Skeletal muscle tissue (tissue), 4 donors: Measurements from ENCODE around the gene MLLT1. TPM values are rescaled to one million over a fixed set of nuclear protein-coding genes. Genes with fewer than 3 reads are reported as not detected.

Experiments
- H3K27ac ChIP-seq: one replicate; pipeline ENCODE4 v1.7.0; 2013; ENCODE audit warnings: mild to moderate bottlenecking, low read depth, low read length, inconsistent platforms
- H3K27me3 ChIP-seq, 3 donors: one replicate each; pipeline ENCODE4 v1.7.0; 2013; ENCODE audit warnings: low read length in 3 of 3; ENCODE audit not compliant: control insufficient read depth in 3 of 3, insufficient read depth in 3 of 3
- H3K36me3 ChIP-seq, 3 donors: one replicate each; pipeline ENCODE4 v1.7.0; 2013; ENCODE audit warnings: low read length in 3 of 3; ENCODE audit not compliant: control insufficient read depth in 3 of 3, insufficient read depth in 3 of 3
- H3K4me1 ChIP-seq, 3 donors: one replicate each; pipeline ENCODE4 v1.7.0; 2013; ENCODE audit warnings: low read length in 3 of 3, mild to moderate bottlenecking in 3 of 3; ENCODE audit not compliant: control insufficient read depth in 3 of 3, insufficient read depth in 3 of 3
- H3K4me3 ChIP-seq, 3 donors: one replicate each; pipeline ENCODE4 v1.7.0; 2013; ENCODE audit warnings: low read length in 3 of 3
- H3K9ac ChIP-seq, 3 donors: one replicate each; pipeline ENCODE4 v1.7.0; 2013; ENCODE audit warnings: low read length in 3 of 3, mild to moderate bottlenecking in 3 of 3, moderate library complexity in 2 of 3, low read depth in 1 of 3
- H3K9me3 ChIP-seq, 3 donors: one replicate each; pipeline ENCODE4 v1.7.0; 2013; ENCODE audit warnings: low read length in 3 of 3; ENCODE audit not compliant: control insufficient read depth in 3 of 3
- total RNA-seq: library from RNA; depleted of rRNA; stranded (reverse); fragments of >200 nt; gene quantifications from one replicate; pipeline ENCODE4 v1.2.3, GENCODE V29; 2014
- donor health status: Osteomylitis.

The MLLT1 gene
- total RNA-seq, 1 donor from 2014 or later: 2.6 TPM

GRCh38 chr19:6278051-6278450 is 1.7 kb downstream of the MLLT1 start:
- peaks cover 61 to 63% (median 62%) of the 10 kb centered on the region in 3 donors for H3K4me1 ChIP-seq
- H3K4me3 ChIP-seq: peak overlapping the region; percentile 6 to 78 (median 76)
- peak overlapping the region; percentile 77 to 89 (median 88) for H3K9ac ChIP-seq

DNA sequence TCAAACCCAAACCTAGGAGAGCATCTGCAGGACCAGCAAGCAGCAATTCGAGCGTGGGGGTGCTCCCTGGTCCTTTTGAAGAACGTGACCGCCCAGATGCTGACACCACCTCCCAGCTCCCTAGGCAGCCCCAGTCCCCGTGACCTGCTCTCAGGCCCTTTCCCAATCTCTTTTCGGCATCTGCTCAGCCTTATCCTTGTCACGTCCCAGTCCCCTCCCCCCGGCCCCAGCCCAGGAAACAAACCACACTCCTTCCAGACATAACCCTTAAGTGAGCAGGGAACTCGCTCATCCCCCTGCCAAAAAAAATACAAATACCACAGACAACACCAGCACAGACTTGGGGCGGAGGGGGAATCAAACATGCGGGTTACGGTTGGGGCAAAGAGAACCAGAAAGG is 3.3 kb downstream of the MLLT1 start:
- Histone ChIP-seq H3K4me3 (no peak overlapping the region), H3K9ac (peak overlapping the region in 1 of 3 donors; percentile 41)

More at GRCh38 chr19:6278051-6278450, 1.7 kb downstream of the MLLT1 start:
- H3K36me3 ChIP-seq: peaks cover 0 to 4% (median 0%) of the 10 kb centered on the region in 3 donors
- H3K27me3 ChIP-seq: no peaks in the 10 kb centered on the region
- H3K9me3 ChIP-seq: no peaks in the 10 kb centered on the region
- peak overlapping the region; percentile 73 for H3K27ac ChIP-seq

DNA sequence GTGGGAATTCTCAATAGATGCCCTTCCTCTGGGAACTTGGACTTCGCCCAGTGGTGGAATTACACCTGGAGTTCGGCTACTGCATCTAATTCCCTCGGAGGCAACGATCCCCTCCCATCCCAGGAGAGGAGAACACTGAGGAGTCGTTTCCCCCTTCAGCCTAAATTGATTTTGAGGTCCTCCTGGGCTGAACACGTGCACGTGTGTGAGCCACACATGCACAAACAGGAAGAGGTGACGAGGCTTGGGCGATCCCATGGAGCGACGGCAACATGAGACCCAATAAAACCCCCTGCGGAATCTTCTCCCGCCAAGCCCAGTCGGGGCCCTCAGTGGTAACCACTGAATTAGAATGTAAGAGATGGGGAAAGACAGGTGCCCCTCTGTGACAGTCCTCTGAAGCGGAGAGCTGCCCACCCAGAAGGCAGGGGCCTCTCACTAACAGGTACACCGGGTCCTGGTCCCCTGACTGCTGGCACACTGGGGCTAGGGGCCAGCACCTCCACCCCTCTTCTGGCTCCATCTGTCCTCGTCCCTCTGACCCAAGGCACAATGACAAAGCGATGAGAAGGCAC is 4.5 kb downstream of the MLLT1 start:
- H3K4me1 ChIP-seq: peaks cover 88 to 91% (median 89%) of the 10 kb centered on the region in 3 donors
- peak overlapping the region in 2 of 3 donors; percentile 32 to 69 for H3K4me3 ChIP-seq
- H3K36me3 ChIP-seq: peaks cover 0 to 7% (median 2%) of the 10 kb centered on the region in 3 donors
- H3K9me3 ChIP-seq: no peaks in the 10 kb centered on the region
- peak overlapping the region; percentile 85 for H3K27ac ChIP-seq
- H3K9ac ChIP-seq: peak overlapping the region; percentile 67 to 70 (median 69)
- no peaks in the 10 kb centered on the region for H3K27me3 ChIP-seq

More for the DNA sequence above, 3.3 kb downstream of the MLLT1 start:
- Histone ChIP-seq H3K36me3 (peaks cover 0 to 4% (median 0%) of the 10 kb centered on the region in 3 donors), H3K9me3 (no peaks in the 10 kb centered on the region), H3K27ac (peak overlapping the region; percentile 66), H3K27me3 (no peaks in the 10 kb centered on the region), H3K4me1 (peaks cover 77 to 79% (median 77%) of the 10 kb centered on the region in 3 donors)

GRCh38 chr19:6274756-6275155 is 5.0 kb downstream of the MLLT1 start:
- peak overlapping the region; percentile 23 to 69 (median 47) for H3K4me3 ChIP-seq
- H3K9ac ChIP-seq: peak overlapping the region; percentile 67 to 84 (median 70)
- peaks cover 88 to 96% (median 94%) of the 10 kb centered on the region in 3 donors for H3K4me1 ChIP-seq
- peaks cover 3 to 12% (median 7%) of the 10 kb centered on the region in 3 donors for H3K36me3 ChIP-seq
- H3K27me3 ChIP-seq: no peaks in the 10 kb centered on the region
- H3K9me3 ChIP-seq: no peaks in the 10 kb centered on the region
- peak overlapping the region; percentile 85 for H3K27ac ChIP-seq

DNA sequence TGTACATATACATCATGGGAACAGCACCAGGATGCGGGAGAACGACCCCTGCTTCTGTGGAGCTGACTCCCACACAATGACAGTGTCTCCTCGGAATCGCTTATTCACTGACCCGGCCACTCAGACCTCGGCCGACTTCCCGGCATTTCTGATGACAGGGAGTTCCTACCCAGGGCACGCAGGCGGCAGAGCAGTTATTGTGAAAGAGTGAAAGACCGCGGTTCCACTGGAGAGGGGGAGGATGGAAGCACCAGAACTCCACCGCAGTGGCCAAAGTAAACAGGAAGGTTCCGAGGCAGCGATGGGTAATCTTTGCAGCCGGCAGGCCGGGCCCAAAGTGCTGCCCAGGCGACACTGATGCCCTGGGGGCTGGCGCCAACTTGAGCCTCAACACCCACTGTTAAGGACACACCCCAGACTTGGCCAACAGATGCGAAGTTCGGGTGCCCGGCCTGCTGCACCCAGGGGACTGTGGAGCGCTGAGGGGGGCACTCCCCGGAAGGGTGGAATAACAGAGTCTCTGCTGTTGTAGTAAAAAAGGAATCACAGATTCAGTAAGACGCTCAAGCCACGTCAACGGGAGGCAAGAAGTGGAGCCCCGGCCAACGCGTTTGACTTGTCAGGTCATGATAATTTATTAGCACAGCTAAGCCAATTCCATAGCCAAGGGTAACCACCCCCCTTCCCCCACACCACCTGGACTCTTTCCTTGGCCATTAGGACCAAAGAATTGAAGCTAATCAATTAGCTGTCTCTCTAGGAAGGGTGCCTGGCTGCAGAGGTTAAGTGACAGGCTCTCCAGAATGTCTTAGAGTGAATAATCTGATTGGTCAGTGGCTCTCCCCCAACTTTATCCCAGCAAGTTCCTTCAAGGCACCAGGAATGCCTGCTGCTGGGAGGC is 5.8 kb downstream of the MLLT1 start:
- Histone ChIP-seq H3K4me3 (peak overlapping the region; percentile 47 to 69 (median 48)), H3K27me3 (no peaks in the 10 kb centered on the region), H3K36me3 (peaks cover 9 to 20% (median 15%) of the 10 kb centered on the region in 3 donors), H3K27ac (peak overlapping the region; percentile 85), H3K9ac (peak overlapping the region; percentile 66 to 84 (median 77)), H3K4me1 (peaks cover 85 to 93% (median 92%) of the 10 kb centered on the region in 3 donors), H3K9me3 (no peaks in the 10 kb centered on the region)

DNA sequence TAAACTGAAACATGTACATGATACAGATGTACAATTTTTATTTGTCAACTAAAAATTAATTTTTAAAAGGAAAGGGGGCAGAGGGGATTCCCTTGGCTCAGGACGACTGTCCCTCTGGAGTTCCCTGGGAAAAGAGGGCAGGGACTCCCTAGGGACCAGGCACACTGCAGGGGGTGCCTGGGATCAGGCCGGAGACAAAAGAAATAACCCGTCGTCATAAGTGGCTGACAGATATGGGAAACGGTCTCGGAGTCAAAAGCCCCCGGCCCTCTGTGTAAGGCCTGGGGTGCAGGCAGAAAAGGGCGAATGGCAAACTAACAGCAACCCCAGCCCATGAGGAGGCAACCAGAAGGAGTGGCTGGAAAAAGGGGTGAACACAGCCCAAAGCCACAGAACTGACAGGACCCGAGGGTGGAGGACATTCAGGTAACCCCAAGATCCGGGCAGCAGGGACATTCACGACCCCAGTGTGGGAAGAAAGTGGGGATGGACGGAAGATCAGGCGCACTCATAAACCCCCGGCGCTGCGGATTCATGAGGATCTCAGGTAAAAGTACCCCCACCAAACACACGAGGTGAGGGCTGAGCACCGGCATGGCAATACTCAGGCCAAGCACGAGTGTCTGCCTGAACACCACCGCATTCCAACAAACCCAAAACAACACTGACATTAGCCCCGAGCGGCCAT is 6.7 kb downstream of the MLLT1 start:
- Histone ChIP-seq H3K27me3 (no peaks in the 10 kb centered on the region), H3K9ac (peak overlapping the region; percentile 66 to 84 (median 77)), H3K27ac (peak overlapping the region; percentile 85), H3K4me3 (peak overlapping the region; percentile 47 to 69 (median 48)), H3K9me3 (no peaks in the 10 kb centered on the region), H3K4me1 (peaks cover 76 to 84% (median 83%) of the 10 kb centered on the region in 3 donors), H3K36me3 (peaks cover 12 to 25% (median 22%) of the 10 kb centered on the region in 3 donors)

DNA sequence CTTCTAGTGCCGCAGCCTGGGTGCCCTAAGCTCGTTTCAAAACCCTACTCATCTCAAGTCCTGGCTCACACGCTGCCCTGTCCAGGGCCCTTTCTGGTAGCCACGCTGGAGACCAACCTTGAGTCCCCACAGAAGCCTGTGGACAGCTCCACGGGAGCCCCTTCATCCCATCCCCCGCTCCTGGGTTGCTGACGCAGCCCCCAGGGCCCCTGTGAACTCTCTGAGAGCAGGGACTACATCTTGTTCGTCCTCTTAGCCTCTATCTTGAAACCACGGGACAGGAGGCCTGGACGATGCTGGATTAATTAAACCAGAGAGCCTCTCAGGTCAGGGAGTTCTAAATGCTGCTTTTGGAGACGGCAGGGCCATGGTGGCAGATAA is 7.4 kb downstream of the MLLT1 start:
- Histone ChIP-seq H3K27ac (peak overlapping the region; percentile 85), H3K9me3 (no peaks in the 10 kb centered on the region), H3K27me3 (no peaks in the 10 kb centered on the region), H3K4me1 (peaks cover 69 to 77% (median 76%) of the 10 kb centered on the region in 3 donors), H3K4me3 (peak overlapping the region; percentile 56 to 67 (median 57)), H3K36me3 (peaks cover 17 to 31% (median 29%) of the 10 kb centered on the region in 3 donors), H3K9ac (peak overlapping the region; percentile 47 to 80 (median 59))

DNA sequence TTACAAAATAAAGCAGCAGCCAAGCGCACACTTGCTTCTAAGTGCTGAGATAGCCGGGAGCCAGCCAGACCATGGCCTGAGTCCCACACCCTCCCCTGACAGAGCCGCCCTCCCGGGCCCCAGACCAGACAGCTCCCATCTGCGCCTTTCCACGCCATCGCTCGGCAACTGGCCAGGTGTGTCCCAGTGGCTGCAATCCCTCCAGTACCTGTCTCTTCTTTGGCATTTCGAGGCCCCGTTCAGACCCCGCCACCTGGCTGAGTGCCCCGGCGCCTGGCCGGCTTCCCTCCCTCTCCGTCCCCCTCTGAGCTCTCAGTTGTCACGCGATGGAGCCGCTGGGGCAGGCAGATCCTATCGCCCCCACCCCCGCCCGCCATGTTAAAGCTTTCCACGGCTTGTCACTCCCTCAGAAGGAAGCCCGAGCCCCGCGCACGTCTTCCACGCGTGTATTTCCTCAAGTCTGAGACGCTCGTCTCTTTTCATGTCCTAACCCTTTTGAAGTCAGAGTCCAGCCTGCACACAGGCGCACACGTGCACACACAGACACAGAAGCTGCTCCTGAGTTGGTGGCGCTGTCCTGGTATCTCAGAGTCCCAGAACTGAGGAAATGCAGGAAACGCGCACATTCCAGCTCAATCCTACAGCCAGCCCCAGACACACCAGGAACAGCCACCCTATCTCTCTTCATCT is 7.9 kb downstream of the MLLT1 start:
- H3K9me3 ChIP-seq: no peaks in the 10 kb centered on the region
- H3K27ac ChIP-seq: peak overlapping the region; percentile 85
- H3K36me3 ChIP-seq: peaks cover 17 to 29% (median 28%) of the 10 kb centered on the region in 3 donors
- peak overlapping the region; percentile 47 to 80 (median 59) for H3K9ac ChIP-seq
- no peaks in the 10 kb centered on the region for H3K27me3 ChIP-seq
- peaks cover 64 to 72% (median 71%) of the 10 kb centered on the region in 3 donors for H3K4me1 ChIP-seq
- H3K4me3 ChIP-seq: peak overlapping the region; percentile 56 to 67 (median 57)

DNA sequence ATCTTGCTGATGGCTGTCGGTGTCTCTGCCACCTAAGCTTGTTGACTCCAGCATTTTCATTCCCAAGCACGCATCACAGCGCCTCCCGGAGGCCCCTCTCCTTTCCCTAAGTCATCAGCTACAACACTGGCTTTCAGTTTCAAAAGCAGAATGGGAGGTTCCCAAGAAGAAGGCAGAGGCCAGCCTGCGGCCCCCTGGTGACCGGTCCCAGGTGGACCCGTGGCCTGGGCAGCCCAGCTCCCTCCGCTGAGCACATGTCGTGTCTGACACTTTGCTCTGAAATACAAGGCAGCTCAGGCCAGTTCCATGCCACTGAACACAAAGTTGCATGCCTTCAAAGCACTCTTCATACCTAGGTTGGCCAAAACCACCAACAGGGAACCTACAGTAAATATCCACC is 8.5 kb downstream of the MLLT1 start:
- peaks cover 17 to 29% (median 28%) of the 10 kb centered on the region in 3 donors for H3K36me3 ChIP-seq
- H3K27me3 ChIP-seq: no peaks in the 10 kb centered on the region
- no peaks in the 10 kb centered on the region for H3K9me3 ChIP-seq
- peak overlapping the region; percentile 45 to 80 (median 59) for H3K9ac ChIP-seq
- H3K4me3 ChIP-seq: peak overlapping the region; percentile 49 to 67 (median 57)
- peaks cover 58 to 66% (median 65%) of the 10 kb centered on the region in 3 donors for H3K4me1 ChIP-seq
- peak overlapping the region; percentile 85 for H3K27ac ChIP-seq
